Measurements from ENCODE around the gene OR6Y1. TPM values are rescaled to one million over a fixed set of nuclear protein-coding genes. Genes with fewer than 3 reads are reported as not detected.
A peak's percentile ranks its signal among the peaks of the same experiment; 100 is the strongest.

The OR6Y1 gene
- total and polyA plus RNA-seq, 2 of the 4 experiments (the other 2 are of a cell fraction): not detected

GRCh38 chr1:158506369-158506987 lies 47.7 kb downstream of the OR6Y1 start:
- Histone ChIP-seq H3K14ac (replicated peaks; ENCODE audit: low read depth, low read length) (no peak overlapping the region), H3K9me1 (ENCODE audit: insufficient read depth, low read length) (no peaks in the 10 kb centered on the region), H2BK120ac (ENCODE audit: low read depth, low read length) (no peak overlapping the region), H2AK9ac (replicated peaks; ENCODE audit: low read depth, low read length, poor library complexity) (no peak overlapping the region), H3K56ac (ENCODE audit: extremely low read depth, insufficient read depth, low read length) (no peak overlapping the region), H3K4me1 (ENCODE audit: control insufficient read depth, insufficient read depth, low read length) (no peaks in the 10 kb centered on the region), H2BK20ac (ENCODE audit: low read depth, low read length) (no peak overlapping the region), H3K18ac (ENCODE audit: low read depth, low read length) (no peak overlapping the region), H3K23ac (ENCODE audit: low read depth, low read length) (no peak overlapping the region), H4K91ac (ENCODE audit: insufficient read depth, low read depth, low read length) (no peak overlapping the region), H2AK5ac (ENCODE audit: low read depth, low read length) (no peak overlapping the region), H3K79me1 (ENCODE audit: low read depth in 1 of 2, low read length in 2 of 2) (no peaks in the 10 kb centered on the region), H3K4me3 (ENCODE audit: insufficient read depth, low read depth, low read length) (no peak overlapping the region), H2BK15ac (ENCODE audit: low read depth, low read length) (no peak overlapping the region), H3K9me3 (ENCODE audit: control insufficient read depth, insufficient read depth, low read length) (no peaks in the 10 kb centered on the region), H3K27me3 (ENCODE audit: control insufficient read depth, insufficient read depth, low read length) (no peaks in the 10 kb centered on the region), H4K8ac (ENCODE audit: low read depth in 2 of 2, low read length in 2 of 2) (no peak overlapping the region), H3K4me2 (ENCODE audit: low read depth, low read length) (no peak overlapping the region), H3K9ac (ENCODE audit: low read depth, low read length) (no peak overlapping the region), H3K4ac (ENCODE audit: low read depth, low read length) (no peak overlapping the region), H3K36me3 (ENCODE audit: control insufficient read depth, insufficient read depth, low read length) (no peaks in the 10 kb centered on the region), H4K5ac (ENCODE audit: low read depth, low read length) (no peak overlapping the region), H3K27ac (ENCODE audit: insufficient read depth, low read length) (no peak overlapping the region), H4K20me1 (ENCODE audit: insufficient read depth, low read length) (no peaks in the 10 kb centered on the region), H2BK5ac (ENCODE audit: low read depth, low read length, poor library complexity, severe bottlenecking) (no peak overlapping the region), H2AFZ (replicated peaks; ENCODE audit: low read length, poor library complexity) (no peak overlapping the region)
- no CpG with 5 or more reads among the region's 1 CpG for WGBS, 2 experiments (ENCODE audit: extremely low coverage in 2 of 2, insufficient read length in 1 of 2)
- ChIA-PET POLR2A (ENCODE audit: unreplicated experiment) (no interaction called here), CTCF (interaction anchor here (0.6 kb wide), 1 partner anchor 522 kb away, joined by 3 read pairs; no protein-coding TSS in a partner anchor)
- dilution Hi-C loops (cut with HindIII; ENCODE audit: low sequenced_read_pairs, unreplicated experiment): no loop called here
- DNase-seq (peak; percentile 8), ATAC-seq (ENCODE audit: low read depth) (no peak)
- no TSS peak for BruUV-seq (replicated peaks)
- in situ Hi-C loops (cut with MboI; ENCODE audit: low sequenced_read_pairs): no loop called here
- intact Hi-C loops (cut with micrococcal nuclease): loop anchor here (1.0 kb wide), 1 partner anchor 492 kb away; no protein-coding TSS in a partner anchor
- no peak for TF ChIP-seq NFE2L2 (IDR thresholded peaks at IDR 0.05; ENCODE audit: low read depth, low read length)
- TF ChIP-seq SMC3 (IDR thresholded peaks at IDR 0.05; ENCODE audit: low read depth, low read length): peak; percentile 29
- TF ChIP-seq POLR2A (IDR thresholded peaks at IDR 0.05; ENCODE audit: low read depth, low read length): no peak
- TF ChIP-seq CTCF (conservative IDR thresholded peaks at IDR 0.05; ENCODE audit: low read depth, low read length): peak; percentile 49
- peak; percentile 54 for TF ChIP-seq RAD21 (IDR thresholded peaks at IDR 0.05; ENCODE audit: low read length)
- TF ChIP-seq RFX5 (IDR thresholded peaks at IDR 0.05; ENCODE audit: low read depth, low read length): no peak

All from IMR-90 (cell line).